ENCODE data around the gene RUNX2.
"Not testable (repeated sequence)": the region's sequence is repeated elsewhere in the genome, so short reads cannot be mapped to it uniquely, and the experiment has no call there.

RUNX2 gene

DNA sequence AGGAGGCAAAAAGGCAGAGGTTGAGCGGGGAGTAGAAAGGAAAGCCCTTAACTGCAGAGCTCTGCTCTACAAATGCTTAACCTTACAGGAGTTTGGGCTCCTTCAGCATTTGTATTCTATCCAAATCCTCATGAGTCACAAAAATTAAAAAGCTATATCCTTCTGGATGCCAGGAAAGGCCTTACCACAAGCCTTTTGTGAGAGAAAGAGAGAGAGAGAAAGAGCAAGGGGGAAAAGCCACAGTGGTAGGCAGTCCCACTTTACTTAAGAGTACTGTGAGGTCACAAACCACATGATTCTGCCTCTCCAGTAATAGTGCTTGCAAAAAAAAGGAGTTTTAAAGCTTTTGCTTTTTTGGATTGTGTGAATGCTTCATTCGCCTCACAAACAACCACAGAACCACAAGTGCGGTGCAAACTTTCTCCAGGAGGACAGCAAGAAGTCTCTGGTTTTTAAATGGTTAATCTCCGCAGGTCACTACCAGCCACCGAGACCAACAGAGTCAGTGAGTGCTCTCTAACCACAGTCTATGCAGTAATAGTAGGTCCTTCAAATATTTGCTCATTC lies at the start of gene RUNX2:
Gene RUNX2, plus strand, starts transcription at position 375 of the 567 bp plus-strand sequence. CDS start 397 bp downstream, outside the sequence.
- DNase-seq (ENCODE audit: low read depth in 2 of 2, low spot score in 1 of 2), result no peak

DNA sequence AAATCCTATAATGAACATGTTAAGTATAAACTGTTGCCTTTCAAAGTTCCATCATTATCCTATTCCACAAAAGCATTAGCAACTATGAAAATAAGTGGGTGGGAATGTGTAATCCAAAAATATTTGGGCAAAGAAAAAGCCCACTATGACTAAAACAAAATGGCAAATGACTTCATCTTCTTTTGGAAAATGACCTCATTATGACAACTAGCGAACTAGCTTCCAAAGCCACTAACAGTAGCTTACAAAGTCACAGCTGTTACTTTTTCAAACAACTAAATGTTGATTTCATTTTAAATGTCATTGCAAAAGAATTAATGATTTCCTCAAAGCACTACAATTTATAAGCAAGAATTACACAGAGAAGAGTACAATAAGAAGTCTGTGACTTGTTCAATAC lies 49.8 kb upstream of the RUNX2 start:
- no peak for DNase-seq (ENCODE audit: low read depth in 2 of 2, low spot score in 1 of 2)

DNA sequence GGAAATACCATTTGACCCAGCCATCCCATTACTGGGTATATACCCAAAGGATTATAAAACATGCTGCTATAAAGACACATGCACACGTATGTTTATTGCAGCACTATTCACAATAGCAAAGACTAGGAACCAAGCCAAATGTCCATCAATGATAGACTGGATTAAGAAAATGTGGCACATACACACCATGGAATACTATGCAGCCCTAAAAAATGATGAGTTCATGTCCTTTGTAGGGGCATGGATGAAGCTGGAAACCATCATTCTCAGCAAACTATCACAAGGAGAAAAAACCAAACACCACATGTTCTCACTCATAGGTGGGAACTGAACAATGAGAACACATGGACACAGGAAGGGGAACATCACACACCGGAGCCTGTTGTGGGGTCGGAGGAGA lies 41.4 kb upstream of the RUNX2 start:
- not testable (repeated sequence) for DNase-seq (ENCODE audit: low read depth in 2 of 2, low spot score in 1 of 2)

DNA sequence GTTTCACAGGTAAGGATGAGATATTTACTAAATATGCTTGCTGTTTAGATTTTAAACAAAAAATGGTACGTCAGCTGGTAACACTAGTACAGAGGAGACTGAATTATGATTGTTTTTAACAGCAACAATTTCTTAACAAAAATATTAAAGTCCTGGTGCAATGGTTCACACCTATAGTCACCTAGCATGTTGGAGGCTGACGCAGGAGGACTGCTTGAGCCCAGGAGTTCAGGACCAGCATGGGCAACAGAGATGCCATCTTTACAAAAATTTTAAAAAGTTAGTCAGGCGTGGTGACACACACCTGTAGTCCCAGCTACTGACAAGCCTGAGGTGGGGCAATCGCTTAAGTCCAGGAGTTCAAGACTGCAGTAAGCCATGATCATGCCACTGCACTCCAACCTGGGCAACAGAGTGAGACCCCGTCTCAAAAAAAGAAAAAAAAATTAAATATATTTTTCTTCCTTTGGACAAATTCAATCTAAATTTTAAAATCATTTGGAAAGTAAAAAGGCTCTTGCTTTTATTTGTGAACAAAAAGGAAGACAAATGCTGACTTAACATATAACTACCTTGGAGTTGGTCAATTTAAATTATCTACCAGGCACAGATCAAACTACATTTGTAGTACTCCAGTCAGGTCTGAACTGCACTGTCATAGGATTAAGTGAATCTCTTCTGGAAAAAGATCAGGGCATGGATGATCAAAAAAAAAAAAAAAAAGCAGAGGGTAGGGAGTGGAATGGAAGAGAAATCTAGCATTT lies 38.2 kb upstream of the RUNX2 start:
- DNase-seq (ENCODE audit: low read depth in 2 of 2, low spot score in 1 of 2), result no peak

DNA sequence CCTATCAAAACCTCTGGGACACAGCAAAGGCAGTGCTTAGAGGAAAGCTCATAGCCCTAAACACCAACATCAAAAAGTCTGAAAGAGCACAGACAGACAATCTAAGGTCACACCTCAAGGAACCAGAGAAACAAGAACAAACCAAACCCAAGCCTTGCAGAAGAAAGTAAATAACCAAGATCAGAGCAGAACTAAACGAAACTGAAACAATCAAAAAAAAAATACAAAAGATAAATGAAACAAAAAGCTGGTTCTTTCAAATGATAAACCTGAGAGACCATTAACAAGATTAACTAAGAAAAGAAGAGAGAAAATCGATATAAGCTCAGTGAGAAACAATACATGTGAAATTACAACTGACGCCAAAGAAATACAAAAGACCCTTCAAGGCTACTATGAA lies 34.8 kb upstream of the RUNX2 start:
- DNase-seq (ENCODE audit: low read depth in 2 of 2, low spot score in 1 of 2), result no peak

DNA sequence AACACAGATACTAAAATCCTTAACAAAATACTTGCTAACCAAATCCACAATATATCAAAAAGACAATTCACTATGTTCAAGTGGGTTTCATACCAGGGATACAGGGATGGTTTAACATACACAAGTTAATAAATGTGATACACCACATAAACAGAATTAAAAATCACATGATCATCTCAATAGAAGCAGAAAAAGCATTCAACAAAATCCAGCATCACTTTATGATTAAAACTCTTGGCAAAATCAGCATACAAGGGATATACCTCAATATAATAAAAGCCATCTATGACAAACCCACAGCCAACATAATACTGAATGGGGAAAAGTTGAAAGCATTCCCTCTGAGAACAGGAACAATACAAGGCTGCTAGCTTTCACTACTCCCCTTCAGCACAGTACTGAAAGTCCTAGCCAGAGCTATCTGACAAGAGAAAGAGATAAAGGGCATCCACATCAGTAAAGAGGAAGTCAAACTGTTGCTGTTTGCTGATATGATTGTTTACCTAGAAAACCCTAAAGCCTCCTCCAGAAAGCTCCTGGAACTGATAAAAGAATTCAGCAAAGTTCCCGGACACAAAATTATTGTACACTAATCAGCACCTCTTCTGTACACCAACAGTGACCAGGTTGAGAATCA lies 33.9 kb upstream of the RUNX2 start:
- DNase-seq (ENCODE audit: low read depth in 2 of 2, low spot score in 1 of 2), result not testable (repeated sequence)

DNA sequence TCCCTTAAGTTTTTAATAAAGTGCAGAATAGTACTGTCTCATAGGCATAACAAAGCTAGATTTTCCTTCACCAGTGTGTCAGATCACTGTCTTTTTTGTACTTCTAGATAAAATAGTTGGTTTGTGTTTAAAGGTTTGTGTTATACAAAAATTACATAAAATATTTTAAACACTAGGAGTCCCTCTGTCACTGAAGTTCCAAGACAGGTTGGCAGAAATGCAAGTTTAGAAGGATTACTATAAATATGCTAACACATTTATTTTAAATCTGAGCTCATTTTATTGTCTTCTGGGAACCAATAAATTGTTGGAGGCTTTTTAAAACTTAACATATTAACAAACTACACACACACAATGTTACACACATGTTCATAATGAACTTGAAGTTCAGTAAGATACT lies 30.8 kb upstream of the RUNX2 start:
- no peak for DNase-seq (ENCODE audit: low read depth in 2 of 2, low spot score in 1 of 2)

DNA sequence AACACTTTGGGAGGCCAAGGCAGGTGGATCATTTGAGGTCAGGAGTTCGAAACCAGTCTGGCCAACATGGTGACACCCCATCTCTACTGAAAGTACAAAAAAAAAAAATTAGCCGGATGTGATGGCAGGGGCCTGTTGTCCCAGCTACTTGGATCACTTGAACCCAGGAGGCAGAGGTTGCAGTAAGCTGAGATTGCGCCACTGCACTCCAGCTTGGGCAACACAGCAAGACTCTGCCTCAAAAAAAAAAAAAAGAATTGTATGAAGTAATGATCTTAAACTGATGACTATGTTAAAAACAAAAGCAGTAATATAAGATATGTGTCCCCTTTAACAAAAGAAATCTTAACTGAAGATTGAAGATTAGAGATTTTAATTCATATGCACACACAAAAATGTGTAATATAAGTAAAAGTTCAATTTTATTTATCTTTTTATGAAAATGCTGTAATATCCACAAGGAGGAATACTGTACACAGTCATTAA lies 29.0 kb upstream of the RUNX2 start:
- no peak for DNase-seq (ENCODE audit: low read depth in 2 of 2, low spot score in 1 of 2)

DNA sequence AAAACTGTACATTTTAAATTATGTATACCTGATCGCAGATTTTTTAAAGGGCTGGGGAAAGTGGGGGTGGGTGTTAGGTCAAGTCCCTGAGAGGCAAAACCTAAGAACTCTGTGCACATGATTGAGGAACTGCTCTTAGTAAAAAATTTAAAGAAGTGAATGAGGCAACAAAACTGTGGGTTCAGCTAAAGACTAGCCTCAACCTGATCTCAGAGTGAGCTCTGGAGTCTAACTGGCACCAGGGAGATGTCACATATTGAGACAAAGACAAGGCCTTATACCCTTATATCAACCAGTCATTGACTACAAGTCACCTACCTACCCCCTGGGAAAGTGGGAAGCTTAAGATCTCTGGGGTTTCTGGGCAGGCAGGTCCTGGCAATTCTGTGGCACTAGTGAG lies 27.4 kb upstream of the RUNX2 start:
- DNase-seq (ENCODE audit: low read depth in 2 of 2, low spot score in 1 of 2), result no peak

DNA sequence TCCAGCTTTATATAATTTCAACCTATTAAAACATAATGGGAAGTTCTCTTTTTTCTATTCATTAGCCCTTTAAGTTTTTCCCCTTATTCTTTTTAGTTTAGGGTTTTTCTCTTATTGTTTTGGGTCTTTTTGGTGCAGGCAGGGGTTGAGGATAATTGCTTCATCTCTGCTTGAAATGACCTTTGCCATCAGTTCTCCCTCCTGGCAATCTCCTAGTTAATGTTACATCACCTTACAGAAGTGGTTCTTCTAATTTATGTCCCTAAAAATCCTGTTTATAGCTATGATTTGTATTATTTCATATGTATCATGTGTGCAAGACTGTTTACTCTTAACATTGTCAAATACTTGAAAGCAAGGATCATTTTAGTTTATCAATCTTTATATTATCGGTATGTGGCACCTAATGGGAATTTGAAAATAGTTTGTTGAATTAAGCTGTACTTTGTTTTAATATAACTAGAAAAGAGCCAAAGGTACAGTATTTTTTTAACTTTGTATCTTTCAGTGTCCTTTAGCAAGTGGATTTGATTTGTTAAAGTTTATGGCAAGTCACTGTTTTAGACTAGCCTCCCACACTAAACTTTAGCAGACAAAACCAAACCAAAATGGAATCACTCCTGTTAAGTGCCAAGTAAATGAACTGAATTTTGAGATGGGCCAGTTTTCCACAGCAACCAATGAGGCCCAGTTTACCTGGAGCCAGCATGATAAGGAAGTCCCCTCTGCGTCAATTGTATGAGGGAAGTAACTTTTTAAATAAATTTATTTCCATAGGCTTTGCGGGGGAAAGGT lies 26.6 kb upstream of the RUNX2 start:
- no peak for DNase-seq (ENCODE audit: low read depth in 2 of 2, low spot score in 1 of 2)

DNA sequence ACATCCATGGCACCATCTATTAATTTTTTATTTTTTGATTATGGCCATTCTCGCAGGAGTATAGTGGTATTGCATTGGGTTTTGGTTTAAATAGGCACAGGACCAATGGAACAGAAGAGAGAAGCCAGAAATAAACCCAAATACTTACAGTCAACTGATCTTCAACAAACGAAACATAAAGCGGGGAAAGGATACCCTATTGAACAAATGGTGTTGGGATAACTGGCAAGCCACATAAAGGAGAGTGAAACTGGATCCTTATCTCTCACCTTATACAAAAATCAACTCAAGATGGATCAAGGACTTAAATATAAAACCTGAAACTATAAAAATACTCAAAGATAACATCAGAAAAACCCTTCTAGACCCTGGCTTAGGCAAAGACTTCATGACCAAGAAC lies 25.3 kb upstream of the RUNX2 start:
- no peak for DNase-seq (ENCODE audit: low read depth in 2 of 2, low spot score in 1 of 2)

DNA sequence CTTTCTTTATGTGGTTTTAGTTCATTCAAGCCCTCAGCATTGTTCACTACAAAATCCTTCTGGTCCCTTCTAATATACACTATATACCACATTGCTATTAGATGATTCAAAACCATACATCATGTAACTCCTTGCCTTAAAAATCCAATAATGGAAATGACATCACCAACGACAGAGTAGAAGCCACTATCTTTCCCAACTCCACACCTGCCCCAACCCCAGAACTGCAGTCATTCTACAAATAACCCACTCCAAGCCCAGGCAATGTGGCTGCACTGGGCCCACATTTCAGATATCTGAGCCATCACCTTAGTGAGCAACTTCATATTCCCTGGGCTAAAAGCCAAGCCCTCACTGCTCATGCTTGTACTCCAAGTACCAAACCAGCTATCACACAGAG lies 22.6 kb upstream of the RUNX2 start:
- DNase-seq (ENCODE audit: low read depth in 2 of 2, low spot score in 1 of 2), result no peak

DNA sequence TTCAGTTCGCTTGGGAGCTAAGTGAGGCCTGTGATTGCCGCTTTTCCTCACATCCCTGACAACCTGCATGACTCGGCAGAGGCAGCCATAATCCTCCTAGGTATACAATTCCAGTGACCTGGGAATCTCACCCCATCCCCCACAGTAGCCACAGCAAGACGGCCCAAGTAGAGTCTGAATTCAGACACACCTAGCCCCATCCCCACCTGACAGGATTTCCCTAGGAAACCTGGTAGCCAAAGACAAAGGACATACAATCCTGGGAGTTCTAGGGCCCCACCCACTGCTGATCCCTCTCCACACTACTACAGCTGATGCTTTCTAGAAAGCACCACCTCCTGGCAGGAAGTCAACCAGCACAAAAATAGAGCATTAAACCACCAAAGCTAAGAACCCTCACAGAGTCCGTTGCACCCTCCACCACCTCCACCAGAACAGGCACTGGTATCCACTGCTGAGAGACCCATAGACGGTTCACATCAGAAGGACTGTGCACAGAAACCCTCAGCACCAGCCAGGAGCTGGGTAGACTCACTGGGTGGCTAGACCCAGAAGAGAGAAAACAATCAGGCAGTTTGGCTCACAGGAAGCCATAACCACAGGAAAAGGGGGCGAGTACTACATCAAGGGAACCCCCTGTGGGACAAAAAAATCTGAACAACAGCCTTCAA lies 17.9 kb upstream of the RUNX2 start:
- DNase-seq (ENCODE audit: low read depth in 2 of 2, low spot score in 1 of 2), result no peak

DNA sequence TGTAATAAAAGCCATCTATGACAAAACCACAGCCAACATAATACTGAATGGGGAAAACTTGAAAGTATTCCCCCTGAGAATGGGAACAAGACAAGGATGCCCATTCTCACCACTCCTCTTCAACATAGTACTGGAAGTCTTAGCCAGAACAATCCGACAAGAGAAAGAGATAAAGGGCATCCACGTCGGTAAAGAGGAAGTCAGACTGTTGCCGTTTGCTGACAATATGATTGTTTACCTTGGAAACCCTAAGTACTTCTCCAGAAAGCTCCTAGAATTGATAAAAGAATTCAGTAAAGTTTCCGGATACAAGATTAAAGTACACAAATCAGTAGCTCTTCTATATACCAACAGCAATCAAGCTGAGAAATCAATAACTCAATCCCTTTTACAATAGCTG lies 14.0 kb upstream of the RUNX2 start:
- no peak for DNase-seq (ENCODE audit: low read depth in 2 of 2, low spot score in 1 of 2)

DNA sequence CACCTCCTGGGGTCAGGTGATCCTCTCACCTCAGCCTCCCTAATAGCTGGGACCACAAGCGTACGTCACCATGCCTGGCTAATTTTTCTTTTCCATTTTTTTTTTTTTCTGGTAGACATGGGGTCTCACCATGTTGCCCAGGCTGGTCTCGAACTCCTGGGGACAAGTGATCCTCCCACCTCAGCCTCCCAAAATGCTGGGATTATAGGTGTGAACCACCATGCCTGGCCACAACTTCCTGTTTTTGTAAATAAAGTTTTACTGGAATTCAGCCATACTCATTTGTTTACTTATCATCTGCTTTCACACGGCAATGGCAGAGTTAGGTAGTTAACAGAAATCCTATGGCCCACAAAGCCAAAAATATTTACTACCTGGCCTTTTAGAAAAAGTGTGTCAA lies 7.8 kb upstream of the RUNX2 start:
- DNase-seq (ENCODE audit: low read depth in 2 of 2, low spot score in 1 of 2), result no peak

DNA sequence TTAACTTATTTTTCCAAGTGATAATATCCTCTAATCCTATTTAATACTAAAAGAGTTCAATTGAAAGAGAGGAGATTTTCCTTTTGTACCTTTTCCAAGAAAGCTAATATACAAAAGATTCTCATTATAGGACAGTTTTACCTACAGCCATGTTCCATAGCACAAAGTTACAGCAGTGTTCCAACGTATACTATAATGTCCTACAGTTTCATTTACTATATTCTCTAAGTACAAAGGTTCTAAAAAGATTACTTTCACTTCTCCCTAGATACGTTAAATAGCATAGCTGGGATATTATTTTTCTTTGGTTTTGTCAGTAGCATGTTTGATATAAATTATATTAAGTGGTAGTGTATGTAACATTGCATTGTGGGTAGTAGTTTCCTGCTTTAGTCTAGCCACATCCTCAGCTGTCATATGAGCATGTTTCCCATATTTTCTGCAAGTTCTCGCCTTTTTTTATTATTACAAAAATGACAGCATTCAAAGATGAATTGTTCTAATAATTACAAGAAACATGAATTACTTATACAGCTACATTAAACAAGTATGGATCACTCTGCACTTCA lies 4.4 kb upstream of the RUNX2 start:
- no peak for DNase-seq (ENCODE audit: low read depth in 2 of 2, low spot score in 1 of 2)

DNA sequence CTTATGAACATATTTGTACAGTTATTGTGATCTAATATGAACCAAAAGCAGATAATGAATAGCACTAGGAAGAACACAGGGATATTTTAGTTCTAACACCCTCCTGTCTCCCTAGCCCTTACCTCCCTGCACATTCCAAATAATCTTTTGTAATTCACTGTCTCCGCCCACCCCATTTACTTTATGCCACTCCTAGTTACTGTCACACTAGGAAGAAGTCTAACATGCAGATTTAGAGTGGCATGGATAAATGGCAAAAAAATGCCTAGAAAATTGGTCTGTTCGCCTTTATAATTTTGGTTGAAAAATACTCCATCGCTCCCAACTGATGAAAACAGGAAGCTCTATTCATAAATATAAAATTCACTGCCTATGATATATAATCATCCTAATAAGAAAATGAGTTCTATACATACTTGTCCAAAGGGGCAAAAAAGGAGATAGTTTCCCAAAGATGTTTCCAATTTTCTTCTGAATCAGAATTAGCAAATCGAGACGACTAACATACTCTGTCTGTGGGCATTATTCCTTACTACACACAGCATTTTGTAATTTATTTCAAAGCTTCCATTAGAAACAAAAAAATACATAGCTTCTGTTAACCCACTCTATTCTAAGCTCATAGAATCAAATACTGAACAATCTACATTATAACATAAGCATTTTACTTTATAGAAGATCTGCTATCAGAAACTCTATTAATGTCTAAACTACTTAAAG lies 1.3 kb upstream of the RUNX2 start:
- DNase-seq (ENCODE audit: low read depth in 2 of 2, low spot score in 1 of 2), result no peak

DNA sequence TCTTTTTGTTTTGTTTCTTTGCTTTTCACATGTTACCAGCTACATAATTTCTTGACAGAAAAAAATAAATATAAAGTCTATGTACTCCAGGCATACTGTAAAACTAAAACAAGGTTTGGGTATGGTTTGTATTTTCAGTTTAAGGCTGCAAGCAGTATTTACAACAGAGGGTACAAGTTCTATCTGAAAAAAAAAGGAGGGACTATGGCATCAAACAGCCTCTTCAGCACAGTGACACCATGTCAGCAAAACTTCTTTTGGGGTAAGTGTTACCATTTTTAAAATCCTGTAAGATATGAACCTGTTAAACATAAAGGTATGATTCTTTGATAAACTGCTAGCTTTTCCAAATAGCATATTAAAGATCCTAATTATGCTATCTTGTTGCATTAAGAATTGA lies 393 bp downstream of the RUNX2 start:
- no peak for DNase-seq (ENCODE audit: low read depth in 2 of 2, low spot score in 1 of 2)

DNA sequence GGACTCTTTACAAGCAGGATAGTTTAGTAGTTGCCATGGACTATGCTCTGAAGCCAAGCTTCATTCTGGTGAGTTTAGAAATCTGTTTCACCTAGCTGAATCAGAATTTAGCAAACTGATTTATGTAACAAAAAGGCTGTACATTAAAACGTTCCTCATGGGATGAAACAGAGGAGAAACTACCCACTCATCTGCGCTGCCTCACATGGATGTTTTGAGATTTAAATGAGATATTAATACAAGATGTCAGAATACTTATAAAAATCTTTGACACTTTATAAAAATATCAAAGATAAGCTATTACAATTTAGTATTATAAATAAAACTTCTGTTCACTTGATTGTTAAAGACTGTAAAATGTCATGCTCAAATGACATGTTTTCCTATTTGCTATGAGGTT lies 16.8 kb downstream of the RUNX2 start:
- no peak for DNase-seq (ENCODE audit: low read depth in 2 of 2, low spot score in 1 of 2)

DNA sequence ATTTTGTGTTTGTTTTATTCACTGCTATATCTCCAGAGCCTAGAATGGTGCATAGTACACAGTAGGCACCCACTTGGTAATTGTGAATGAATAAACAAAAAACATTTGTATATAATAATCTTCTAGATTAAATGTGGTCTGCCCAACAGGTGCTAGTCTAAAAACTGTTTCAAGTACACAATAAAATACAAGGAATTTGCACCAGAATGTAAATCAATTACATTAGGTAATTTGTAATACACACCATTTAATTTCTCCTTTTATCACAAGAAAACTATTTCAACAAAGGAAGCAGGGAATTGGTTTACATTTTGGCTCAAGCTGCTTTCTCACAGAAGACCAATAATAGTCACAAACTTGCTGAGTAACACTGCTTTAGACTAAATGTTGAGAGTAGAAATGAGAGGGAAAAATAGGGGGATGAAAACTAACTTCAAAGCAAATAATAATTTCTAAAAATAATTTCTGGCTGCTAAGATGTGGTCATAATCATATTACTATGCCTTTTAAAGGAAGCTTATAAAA lies 22.1 kb downstream of the RUNX2 start:
- DNase-seq (ENCODE audit: low read depth in 2 of 2, low spot score in 1 of 2), result no peak

All from stimulated activated CD8-positive, alpha-beta memory T cell treated with anti-CD3 and anti-CD28 coated beads, Interleukin-4, amount 100 ng/mL, for 4 hours (primary cell).